H9 (cell line): Measurements from ENCODE around the gene SYAP1. TPM values are rescaled to one million over a fixed set of nuclear protein-coding genes. Genes with fewer than 3 reads are reported as not detected.
A peak's percentile ranks its signal among the peaks of the same experiment; 100 is the strongest.
"Not testable (repeated sequence)": the region's sequence is repeated elsewhere in the genome, so short reads cannot be mapped to it uniquely, and the experiment has no call there.

ENCODE experiments used
- DNase-seq: peaks from one replicate; pipeline ENCODE4 v3.0.0-alpha.2; 2017
- H2AFZ ChIP-seq: one replicate; pipeline ENCODE4 v1.6.1; 2013; ENCODE audit warnings: mild to moderate bottlenecking, low read length, control low read depth, moderate library complexity
- H2AK5ac ChIP-seq: 2 replicates; pipeline ENCODE4 v1.6.1; 2013; ENCODE audit warnings: low read length, control low read depth, mixed read lengths; ENCODE audit not compliant: insufficient read length
- H2BK120ac ChIP-seq: one replicate; pipeline ENCODE4 v1.6.1; 2013; ENCODE audit warnings: low read depth, mild to moderate bottlenecking, low read length, control low read depth, inconsistent platforms; ENCODE audit not compliant: poor library complexity, severe bottlenecking
- H2BK12ac ChIP-seq: 2 replicates; pipeline ENCODE4 v1.6.1; 2013; ENCODE audit warnings: low read length, control low read depth, mixed read lengths, low read depth; ENCODE audit not compliant: insufficient read length
- H2BK15ac ChIP-seq: 2 replicates; pipeline ENCODE4 v1.6.1; 2013; ENCODE audit warnings: low read depth, low read length, control low read depth
- H2BK20ac ChIP-seq: one replicate; pipeline ENCODE4 v1.6.1; 2013; ENCODE audit warnings: low read depth, mild to moderate bottlenecking, low read length, control low read depth, inconsistent platforms; ENCODE audit not compliant: poor library complexity, severe bottlenecking
- H2BK5ac ChIP-seq: 2 replicates; pipeline ENCODE4 v1.6.1; 2013; ENCODE audit warnings: low read length, control low read depth, mixed read lengths; ENCODE audit not compliant: insufficient read length
- H3K14ac ChIP-seq: 2 replicates; pipeline ENCODE4 v1.6.1; 2013; ENCODE audit warnings: low read length, control low read depth; ENCODE audit not compliant: insufficient read depth
- H3K18ac ChIP-seq: 2 replicates; pipeline ENCODE4 v1.6.1; 2013; ENCODE audit warnings: low read depth, mild to moderate bottlenecking, mixed read lengths, low read length, control low read depth; ENCODE audit not compliant: insufficient read length
- H3K23ac ChIP-seq: 2 replicates; pipeline ENCODE4 v1.6.1; 2013; ENCODE audit warnings: low read length, control low read depth, mixed read lengths, low read depth; ENCODE audit not compliant: insufficient read length
- H3K23me2 ChIP-seq: 2 replicates; pipeline ENCODE4 v1.6.1; 2013; ENCODE audit warnings: low read depth, mild to moderate bottlenecking, mixed read lengths, low read length, control low read depth; ENCODE audit not compliant: insufficient read length, poor library complexity, severe bottlenecking
- H3K27ac ChIP-seq: 2 replicates; pipeline ENCODE4 v1.5.1; 2013; ENCODE audit warnings: low read length, control low read depth, mixed read lengths, low read depth; ENCODE audit not compliant: insufficient read length
- H3K27me3 ChIP-seq: 2 replicates; pipeline ENCODE4 v1.6.1; 2013; ENCODE audit warnings: low read length, control low read depth, inconsistent platforms; ENCODE audit not compliant: insufficient read depth
- H3K4ac ChIP-seq: 2 replicates; pipeline ENCODE4 v1.6.1; 2013; ENCODE audit warnings: low read depth, mild to moderate bottlenecking, control low read depth, inconsistent platforms, low read length, moderate library complexity
- H3K4me1 ChIP-seq: 2 replicates; pipeline ENCODE4 v1.6.1; 2013; ENCODE audit warnings: low read length, control low read depth, inconsistent platforms; ENCODE audit not compliant: insufficient read depth
- H3K4me2 ChIP-seq: 2 replicates; pipeline ENCODE4 v1.6.1; 2013; ENCODE audit warnings: low read length, control low read depth, mixed read lengths; ENCODE audit not compliant: insufficient read length, insufficient read depth
- H3K56ac ChIP-seq: 2 replicates; pipeline ENCODE4 v1.6.1; 2013; ENCODE audit warnings: low read depth, mild to moderate bottlenecking, mixed read lengths, low read length, control low read depth; ENCODE audit not compliant: insufficient read length
- H3K79me1 ChIP-seq: 2 replicates; pipeline ENCODE4 v1.6.1; 2013; ENCODE audit warnings: low read depth, mild to moderate bottlenecking, moderate library complexity, low read length, control low read depth, inconsistent platforms; ENCODE audit not compliant: insufficient read depth, poor library complexity, severe bottlenecking
- H3K79me2 ChIP-seq: 2 replicates; pipeline ENCODE4 v1.6.1; 2013; ENCODE audit warnings: low read length, control low read depth, inconsistent platforms; ENCODE audit not compliant: insufficient read depth
- H3K9ac ChIP-seq: 2 replicates; pipeline ENCODE4 v1.6.1; 2013; ENCODE audit warnings: low read length, control low read depth, mixed read lengths; ENCODE audit not compliant: insufficient read length; ENCODE audit errors: extremely low read depth
- H3K9me3 ChIP-seq: one replicate; pipeline ENCODE4 v1.6.1; 2013; ENCODE audit warnings: low read depth, low read length, inconsistent platforms; ENCODE audit not compliant: control insufficient read depth
- H3T11ph ChIP-seq: one replicate; pipeline ENCODE4 v1.6.1; 2013; ENCODE audit warnings: mild to moderate bottlenecking, low read length, control low read depth, inconsistent platforms
- H4K20me1 ChIP-seq: one replicate; pipeline ENCODE4 v1.6.1; 2013; ENCODE audit not compliant: control insufficient read depth, insufficient read length, insufficient read depth
- H4K5ac ChIP-seq: 2 replicates; pipeline ENCODE4 v1.6.1; 2013; ENCODE audit warnings: low read depth, mild to moderate bottlenecking, mixed read lengths, low read length, control low read depth; ENCODE audit not compliant: insufficient read length
- H4K8ac ChIP-seq: replicated peaks from 2 replicates; pipeline ENCODE4 v1.6.1; 2013; ENCODE audit warnings: low read length, control low read depth, mixed read lengths, low read depth; ENCODE audit not compliant: insufficient read length
- H4K91ac ChIP-seq: 2 replicates; pipeline ENCODE4 v1.6.1; 2013; ENCODE audit warnings: low read depth, mild to moderate bottlenecking, moderate library complexity, mixed read lengths, low read length, control low read depth; ENCODE audit not compliant: insufficient read length
- H3K27ac Mint-ChIP-seq, 3 experiments: 2 replicates in 2 of 3; 3 replicates in 1 of 3; pipeline ENCODE4 v1.8.0; 2020 to 2021; ENCODE audit warnings: mixed read lengths in 3 of 3, mild to moderate bottlenecking in 1 of 3, moderate library complexity in 1 of 3
- H3K27me3 Mint-ChIP-seq: 2 replicates; pipeline ENCODE4 v1.8.0; 2021; ENCODE audit warnings: low read depth, mild to moderate bottlenecking, moderate library complexity, mixed read lengths
- H3K36me3 Mint-ChIP-seq, 3 experiments: 2 replicates in 2 of 3; 3 replicates in 1 of 3; pipeline ENCODE4 v1.8.0; 2020 to 2021; ENCODE audit warnings: low read depth in 3 of 3, mixed read lengths in 3 of 3; ENCODE audit not compliant: insufficient read depth in 1 of 3
- H3K4me1 Mint-ChIP-seq, 2 experiments: 2 replicates each; pipeline ENCODE4 v1.8.0; 2020; ENCODE audit warnings: mixed read lengths in 2 of 2
- H3K4me3 Mint-ChIP-seq, 2 experiments: 2 replicates in 1 of 2; 3 replicates in 1 of 2; pipeline ENCODE4 v1.8.0; 2020 to 2021; ENCODE audit warnings: mild to moderate bottlenecking in 2 of 2, mixed read lengths in 2 of 2, moderate library complexity in 1 of 2
- H3K9me3 Mint-ChIP-seq, 2 experiments: 2 replicates in 1 of 2; 3 replicates in 1 of 2; pipeline ENCODE4 v1.8.0; 2020; ENCODE audit warnings: mild to moderate bottlenecking in 2 of 2, mixed read lengths in 2 of 2, moderate library complexity in 1 of 2
- CTCF ChIP-seq: fragments of 200-600 bp; sonication (generic); conservative IDR thresholded peaks from 3 replicates; pipeline ENCODE4 v1.8.0; 2021; ENCODE audit warnings: antibody characterized with exemption, mild to moderate bottlenecking
- WGBS: extraction: QIAGEN DNeasy Blood & Tissue Kit; methylation state at CpG from one replicate; pipeline ENCODE4 v1.1.7; 2013; ENCODE audit warnings: missing lambda C conversion rate, low lambda C conversion rate, mixed read lengths; ENCODE audit not compliant: insufficient read length; ENCODE audit errors: extremely low coverage; 5-methylcytosine and 5-hydroxymethylcytosine counted together
- total RNA-seq: library from RNA; stranded (reverse); gene quantifications from 2 replicates; pipeline ENCODE4 v1.2.1, GENCODE V29; 2021

The SYAP1 gene
- total RNA-seq, 1 experiment from 2014 or later: 42.7 TPM

- Histone ChIP-seq H2BK5ac (no peak overlapping the region), H2BK15ac (no peak overlapping the region), H3K23me2 (peaks cover 17% of the 10 kb centered on the region), H3K27me3 (no peaks in the 10 kb centered on the region), H4K5ac (no peak overlapping the region), H2AK5ac (no peak overlapping the region), H4K20me1 (no peaks in the 10 kb centered on the region), H3K4me1 (no peaks in the 10 kb centered on the region; the same call in 1 of the 2 replicates), H3K79me2 (peaks cover 6% of the 10 kb centered on the region; the same call in 1 of the 2 replicates), H3K14ac (no peak overlapping the region), H3K9ac (no peak overlapping the region), H3K56ac (no peak overlapping the region), H3K23ac (no peak overlapping the region), H3K27ac (no peak overlapping the region), H3T11ph (no peak overlapping the region), H2BK12ac (no peak overlapping the region), H3K18ac (no peak overlapping the region), H2AFZ (no peak overlapping the region), H3K79me1 (peaks cover 5% of the 10 kb centered on the region), H4K8ac (no peak overlapping the region), H3K4me2 (no peak overlapping the region), H3K9me3 (no peaks in the 10 kb centered on the region), H2BK20ac (no peak overlapping the region), H4K91ac (no peak overlapping the region), H3K4ac (no peak overlapping the region), H2BK120ac (no peak overlapping the region)
- Mint-ChIP-seq H3K27me3 (no peaks in the 10 kb centered on the region), H3K27ac (0 out of 7 replicates have a peak overlapping the region, but pooled peaks of 1 of the 3 experiments have one; percentile 70), H3K36me3 (peaks cover 3 to 16% (median 12%) of the 10 kb centered on the region in 3 experiments; a peak in 5 of 7 replicates), H3K9me3 (no peaks in the 10 kb centered on the region; a peak in 2 of 5 replicates), H3K4me1 (peaks cover 24 to 25% of the 10 kb centered on the region in 2 experiments), H3K4me3 (peak overlapping the region in 1 of 2 experiments; percentile 43; a peak in 1 of 5 replicates)
- no CpG with 5 or more reads among the region's 8 CpGs for WGBS
- no peak for DNase-seq
- TF ChIP-seq CTCF: no peak
Observed at GRCh38 chrX:16714504-16714903, 4.9 kb upstream of the SYAP1 start.

GRCh38 chrX:16715638-16716037 is 3.8 kb upstream of the SYAP1 start:
- not testable (repeated sequence) for H2AK5ac ChIP-seq, H3K9me3 Mint-ChIP-seq, H3K27me3 ChIP-seq, H3K27ac Mint-ChIP-seq, H3K27me3 Mint-ChIP-seq, H3T11ph ChIP-seq, H2AFZ ChIP-seq, H2BK15ac ChIP-seq, H2BK5ac ChIP-seq, H4K91ac ChIP-seq, H3K18ac ChIP-seq, H3K9me3 ChIP-seq, H3K9ac ChIP-seq, H4K20me1 ChIP-seq, DNase-seq, H3K79me1 ChIP-seq, H3K4me3 Mint-ChIP-seq, H3K27ac ChIP-seq, H2BK12ac ChIP-seq, H2BK20ac ChIP-seq, H3K4ac ChIP-seq, H2BK120ac ChIP-seq, H3K56ac ChIP-seq, H4K8ac ChIP-seq, H3K23ac ChIP-seq, H3K4me1 ChIP-seq, H3K14ac ChIP-seq, H3K4me2 ChIP-seq, H4K5ac ChIP-seq
- Histone ChIP-seq H3K23me2 (peaks cover 21% of the 10 kb centered on the region), H3K79me2 (peaks cover 12% of the 10 kb centered on the region; the same call in 1 of the 2 replicates)
- peaks cover 24 to 26% of the 10 kb centered on the region in 2 experiments for H3K4me1 Mint-ChIP-seq
- peaks cover 0 to 12% (median 2%) of the 10 kb centered on the region in 3 experiments; a peak in 3 of 7 replicates for H3K36me3 Mint-ChIP-seq
- WGBS: no CpG with 5 or more reads among the region's 6 CpGs
